KMS-11 (cell line): ENCODE measurements around the gene GPR137C.

Experiments
- H2AFZ ChIP-seq: fragments of 200-600 bp; sonication (generic); 2 replicates; pipeline ENCODE4 v1.6.1; 2016; ENCODE audit warnings: antibody characterized with exemption, mixed run types, low read depth
- H3K27ac ChIP-seq: fragments of 200-600 bp; sonication (generic); 2 replicates; pipeline ENCODE4 v1.6.1; 2016; ENCODE audit warnings: mild to moderate bottlenecking, mixed run types
- H3K27me3 ChIP-seq: fragments of 200-600 bp; sonication (generic); 2 replicates; pipeline ENCODE4 v1.6.1; 2017; ENCODE audit warnings: mild to moderate bottlenecking, low read depth, mixed run types, moderate library complexity; ENCODE audit not compliant: insufficient read depth
- H3K36me3 ChIP-seq: fragments of 200-600 bp; sonication (generic); 2 replicates; pipeline ENCODE4 v1.6.1; 2017; ENCODE audit warnings: mild to moderate bottlenecking, mixed run types; ENCODE audit not compliant: insufficient read depth
- H3K4me1 ChIP-seq: fragments of 200-600 bp; sonication (generic); 2 replicates; pipeline ENCODE4 v1.6.1; 2016; ENCODE audit warnings: mild to moderate bottlenecking, low read depth, mixed run types; ENCODE audit not compliant: poor library complexity, severe bottlenecking
- H3K4me2 ChIP-seq: fragments of 200-600 bp; sonication (generic); 2 replicates; pipeline ENCODE4 v1.7.0; 2016; ENCODE audit warnings: mild to moderate bottlenecking, mixed run types
- H3K4me3 ChIP-seq: fragments of 200-600 bp; sonication (generic); IDR thresholded peaks from 2 replicates; pipeline ENCODE4 v1.6.1; 2017; ENCODE audit warnings: low read depth, low read length, mixed read lengths; ENCODE audit not compliant: insufficient read depth
- H3K79me2 ChIP-seq: fragments of 200-600 bp; sonication (generic); 2 replicates; pipeline ENCODE4 v1.6.1; 2016; ENCODE audit warnings: low read depth, mixed run types; ENCODE audit not compliant: insufficient read depth
- H3K9ac ChIP-seq: fragments of 200-600 bp; sonication (generic); 2 replicates; pipeline ENCODE4 v1.6.1; 2016; ENCODE audit warnings: mild to moderate bottlenecking, mixed run types
- H4K20me1 ChIP-seq: fragments of 200-600 bp; sonication (generic); 2 replicates; pipeline ENCODE4 v1.6.1; 2016; ENCODE audit warnings: mild to moderate bottlenecking, mixed run types; ENCODE audit not compliant: insufficient read depth
- TF ChIP-seq, protein P1 (sequence below): fragments of 200-600 bp; sonication (generic); conservative IDR thresholded peaks from 2 replicates; pipeline ENCODE4 v1.6.1; 2017; ENCODE audit warnings: low read depth, mild to moderate bottlenecking, antibody characterized with exemption, low read length, moderate library complexity, mixed read lengths

Gene GPR137C

DNA sequence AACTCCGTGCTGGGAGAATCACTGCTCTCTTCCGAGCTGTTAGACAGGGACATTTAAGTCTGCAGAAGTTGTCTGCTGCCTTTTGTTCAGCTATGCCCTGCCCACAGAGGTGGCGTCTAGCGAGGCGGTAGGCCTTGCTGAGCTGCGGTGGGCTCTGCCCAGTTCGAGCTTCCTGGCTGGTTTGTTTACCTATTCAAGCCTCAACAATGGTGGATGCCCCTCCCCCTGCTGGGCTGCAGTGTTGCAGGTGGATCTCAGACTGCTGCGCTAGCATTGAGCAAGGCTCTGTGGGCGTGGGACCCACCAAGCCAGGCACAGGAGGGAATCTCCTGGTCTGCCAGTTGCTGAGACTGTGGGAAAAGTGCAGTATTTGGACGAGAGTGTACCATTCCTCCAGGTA, 43.7 kb downstream of the GPR137C start:
- Histone ChIP-seq H3K27me3 (no peaks in the 10 kb centered on the region), H3K27ac (no peak overlapping the region), H3K36me3 (no peaks in the 10 kb centered on the region), H3K79me2 (no peaks in the 10 kb centered on the region), H2AFZ (no peak overlapping the region), H3K9ac (no peak overlapping the region), H4K20me1 (no peaks in the 10 kb centered on the region), H3K4me3 (no peak overlapping the region), H3K4me1 (no peaks in the 10 kb centered on the region), H3K4me2 (no peak overlapping the region)
- TF ChIP-seq, protein P1, sequence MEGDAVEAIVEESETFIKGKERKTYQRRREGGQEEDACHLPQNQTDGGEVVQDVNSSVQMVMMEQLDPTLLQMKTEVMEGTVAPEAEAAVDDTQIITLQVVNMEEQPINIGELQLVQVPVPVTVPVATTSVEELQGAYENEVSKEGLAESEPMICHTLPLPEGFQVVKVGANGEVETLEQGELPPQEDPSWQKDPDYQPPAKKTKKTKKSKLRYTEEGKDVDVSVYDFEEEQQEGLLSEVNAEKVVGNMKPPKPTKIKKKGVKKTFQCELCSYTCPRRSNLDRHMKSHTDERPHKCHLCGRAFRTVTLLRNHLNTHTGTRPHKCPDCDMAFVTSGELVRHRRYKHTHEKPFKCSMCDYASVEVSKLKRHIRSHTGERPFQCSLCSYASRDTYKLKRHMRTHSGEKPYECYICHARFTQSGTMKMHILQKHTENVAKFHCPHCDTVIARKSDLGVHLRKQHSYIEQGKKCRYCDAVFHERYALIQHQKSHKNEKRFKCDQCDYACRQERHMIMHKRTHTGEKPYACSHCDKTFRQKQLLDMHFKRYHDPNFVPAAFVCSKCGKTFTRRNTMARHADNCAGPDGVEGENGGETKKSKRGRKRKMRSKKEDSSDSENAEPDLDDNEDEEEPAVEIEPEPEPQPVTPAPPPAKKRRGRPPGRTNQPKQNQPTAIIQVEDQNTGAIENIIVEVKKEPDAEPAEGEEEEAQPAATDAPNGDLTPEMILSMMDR, result no peak

DNA sequence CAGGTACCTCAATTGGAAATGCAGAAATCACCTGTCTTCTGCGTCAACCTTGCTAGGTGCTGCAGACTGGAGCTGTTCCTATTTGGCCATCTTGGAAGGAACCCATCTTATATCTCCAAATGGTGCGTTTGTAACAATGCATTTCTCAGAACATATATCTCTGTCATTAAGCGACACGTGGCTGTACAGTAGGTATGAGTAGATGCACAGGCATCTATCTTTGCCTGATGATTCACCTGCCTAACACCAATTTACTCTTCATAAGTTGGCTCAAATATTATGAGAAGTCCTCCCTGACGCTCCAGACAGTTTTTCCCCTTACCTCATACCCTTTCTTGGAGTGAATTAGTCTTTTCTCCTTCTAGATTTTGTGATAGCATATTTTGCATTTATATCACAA, 44.2 kb downstream of the GPR137C start:
- Histone ChIP-seq H3K4me1 (no peaks in the 10 kb centered on the region), H3K4me3 (no peak overlapping the region), H3K36me3 (no peaks in the 10 kb centered on the region), H4K20me1 (no peaks in the 10 kb centered on the region), H2AFZ (no peak overlapping the region), H3K27me3 (no peaks in the 10 kb centered on the region), H3K79me2 (no peaks in the 10 kb centered on the region), H3K4me2 (no peak overlapping the region), H3K9ac (no peak overlapping the region), H3K27ac (no peak overlapping the region)
- TF ChIP-seq, protein P1, result no peak

DNA sequence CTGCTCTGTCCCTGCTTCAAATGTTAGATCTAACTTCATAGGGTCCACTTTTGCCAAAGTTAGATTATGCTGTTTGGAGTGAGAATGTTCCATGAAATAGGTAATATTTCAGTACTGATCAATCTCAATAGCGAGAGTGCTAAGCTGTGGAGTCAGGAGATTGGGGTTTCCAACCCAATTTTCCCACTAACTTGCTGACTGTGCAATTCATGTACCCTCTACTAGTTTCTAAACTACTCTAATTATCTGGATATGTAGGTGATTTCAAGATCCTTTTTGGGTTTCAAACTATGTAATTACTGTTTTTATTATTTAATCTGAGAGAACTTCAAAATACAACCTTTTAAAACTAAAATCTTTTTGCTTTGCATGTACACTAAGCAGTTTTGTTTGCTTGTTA, 45.9 kb downstream of the GPR137C start:
- Histone ChIP-seq H3K36me3 (no peaks in the 10 kb centered on the region), H4K20me1 (no peaks in the 10 kb centered on the region), H2AFZ (no peak overlapping the region), H3K4me2 (no peak overlapping the region), H3K9ac (no peak overlapping the region), H3K79me2 (no peaks in the 10 kb centered on the region), H3K27ac (no peak overlapping the region), H3K27me3 (no peaks in the 10 kb centered on the region), H3K4me3 (no peak overlapping the region), H3K4me1 (no peaks in the 10 kb centered on the region)
- TF ChIP-seq, protein P1, result no peak

DNA sequence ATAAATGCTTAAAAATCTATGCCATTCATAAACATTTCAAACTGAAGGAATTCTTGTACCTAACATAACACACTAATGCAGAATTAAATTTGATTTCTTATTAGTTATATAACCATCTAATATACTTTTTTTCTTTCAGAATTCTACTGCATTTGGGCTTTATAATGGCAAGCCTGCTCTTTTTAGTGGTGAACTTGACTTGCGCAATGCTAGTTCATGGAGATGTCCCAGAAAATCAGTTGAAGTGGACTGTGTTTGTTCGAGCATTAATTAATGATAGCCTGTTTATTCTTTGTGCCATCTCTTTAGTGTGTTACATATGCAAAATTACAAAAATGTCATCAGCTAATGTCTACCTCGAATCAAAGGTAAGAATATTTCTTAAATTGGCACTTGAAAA, 47.3 kb downstream of the GPR137C start:
- Histone ChIP-seq H3K79me2 (no peaks in the 10 kb centered on the region), H3K36me3 (no peaks in the 10 kb centered on the region), H4K20me1 (no peaks in the 10 kb centered on the region), H3K27ac (no peak overlapping the region), H2AFZ (no peak overlapping the region), H3K4me1 (no peaks in the 10 kb centered on the region), H3K9ac (no peak overlapping the region), H3K4me2 (no peak overlapping the region), H3K4me3 (no peak overlapping the region), H3K27me3 (no peaks in the 10 kb centered on the region)
- TF ChIP-seq, protein P1, result no peak
